HEK293 (cell line): Measurements from ENCODE around the gene LALBA.

Experiments used
- CTCF ChIA-PET: fragments of 350-600 bp; formaldehyde crosslinking; extraction: SDS; loops from one replicate; lab custom pipeline; 2021; ENCODE audit warnings: antibody characterized with exemption; lab: Yijun Ruan, JAX
- POLR2A ChIA-PET: fragments of 300-600 bp; formaldehyde crosslinking; extraction: SDS; loops from one replicate; lab custom pipeline; 2020; ENCODE audit warnings: antibody characterized with exemption, inconsistent platforms; lab: Yijun Ruan, JAX
- H3K27ac ChIP-seq: fragments of 200-500 bp; sonication (Bioruptor generic); 2 replicates; pipeline ENCODE4 v1.5.1; 2014; ENCODE audit warnings: low read depth, low read length, control low read depth, inconsistent platforms; ENCODE audit errors: extremely low read depth
- H3K36me3 ChIP-seq, 2 experiments: fragments of 200-500 bp in 1 of 2; sonication (Bioruptor generic) in 1 of 2; 1 replicate in 1 of 2; 2 replicates in 1 of 2; pipeline ENCODE4 v1.5.1; 2014 to 2017; ENCODE audit warnings: inconsistent platforms in 2 of 2, low read length in 2 of 2; ENCODE audit not compliant: control insufficient read depth in 2 of 2, insufficient read depth in 1 of 2
- H3K4me1 ChIP-seq: fragments of 200-500 bp; sonication (Bioruptor generic); 2 replicates; pipeline ENCODE4 v1.5.1; 2014; ENCODE audit warnings: mild to moderate bottlenecking, low read length, inconsistent platforms; ENCODE audit not compliant: control insufficient read depth, insufficient read depth
- H3K4me3 ChIP-seq: 2 replicates; pipeline ENCODE4 v1.5.1; 2011; ENCODE audit warnings: low read depth, mild to moderate bottlenecking, control low read depth, low read length, moderate library complexity
- H3K9me3 ChIP-seq: fragments of 200-500 bp; sonication (Bioruptor generic); 2 replicates; pipeline ENCODE4 v1.5.1; 2014; ENCODE audit warnings: low read depth, low read length, inconsistent platforms; ENCODE audit not compliant: control insufficient read depth, insufficient read depth
- MYNN ChIP-seq: fragments of 450-650 bp; formaldehyde crosslinking; IDR thresholded peaks from 2 replicates; pipeline ENCODE4 v1.5.1; 2016; ENCODE audit warnings: missing biosample characterization, missing genetic modification characterization, borderline replicate concordance
- ZNF10 ChIP-seq: fragments of 450-650 bp; formaldehyde crosslinking; IDR thresholded peaks from 2 replicates; pipeline ENCODE4 v1.5.1; 2017; ENCODE audit warnings: missing biosample characterization, missing genetic modification characterization
- ZNF146 ChIP-seq: fragments of 450-650 bp; formaldehyde crosslinking; IDR thresholded peaks from 2 replicates; pipeline ENCODE4 v1.5.1; 2016; ENCODE audit warnings: missing biosample characterization, missing genetic modification characterization
- ZNF174 ChIP-seq: fragments of 450-650 bp; formaldehyde crosslinking; IDR thresholded peaks from 2 replicates; pipeline ENCODE4 v1.5.0; 2017; ENCODE audit warnings: missing biosample characterization, mild to moderate bottlenecking, missing genetic modification characterization
- ZNF214 ChIP-seq: fragments of 450-650 bp; formaldehyde crosslinking; IDR thresholded peaks from 2 replicates; pipeline ENCODE4 v1.5.1; 2017; ENCODE audit warnings: missing biosample characterization, mild to moderate bottlenecking, missing genetic modification characterization, borderline replicate concordance
- ZNF221 ChIP-seq: fragments of 450-650 bp; formaldehyde crosslinking; IDR thresholded peaks from 2 replicates; pipeline ENCODE4 v1.5.1; 2017; ENCODE audit warnings: missing biosample characterization, missing genetic modification characterization, borderline replicate concordance
- ZNF24 ChIP-seq: fragments of 450-650 bp; formaldehyde crosslinking; IDR thresholded peaks from 2 replicates; pipeline ENCODE4 v1.5.1; 2016; ENCODE audit warnings: missing biosample characterization, missing genetic modification characterization
- ZNF529 ChIP-seq: fragments of 450-650 bp; formaldehyde crosslinking; IDR thresholded peaks from 2 replicates; pipeline ENCODE4 v1.5.1; 2017; ENCODE audit warnings: missing genetic modification characterization, missing biosample characterization; ENCODE audit not compliant: insufficient replicate concordance
- ZNF654 ChIP-seq: fragments of 450-650 bp; formaldehyde crosslinking; IDR thresholded peaks from 2 replicates; pipeline ENCODE4 v1.5.1; 2016; ENCODE audit warnings: low read depth, missing biosample characterization, missing genetic modification characterization
- ZNF677 ChIP-seq: fragments of 450-650 bp; IDR thresholded peaks from 2 replicates; pipeline ENCODE4 v1.5.0; 2018; ENCODE audit warnings: missing biosample characterization, mild to moderate bottlenecking, missing genetic modification characterization, moderate library complexity
- ZNF747 ChIP-seq: fragments of 450-650 bp; formaldehyde crosslinking; IDR thresholded peaks from 2 replicates; pipeline ENCODE4 v1.5.1; 2016; ENCODE audit warnings: missing biosample characterization, missing genetic modification characterization
- ZSCAN16 ChIP-seq: fragments of 450-650 bp; formaldehyde crosslinking; IDR thresholded peaks from 2 replicates; pipeline ENCODE4 v1.5.1; 2016; ENCODE audit warnings: missing biosample characterization, missing genetic modification characterization
- TF ChIP-seq, protein P1 (sequence below): fragments of 450-650 bp; formaldehyde crosslinking; IDR thresholded peaks from 2 replicates; pipeline ENCODE4 v1.5.1; 2016; ENCODE audit warnings: missing biosample characterization, missing genetic modification characterization, low read depth
- TF ChIP-seq, protein P2 (sequence below): fragments of 450-650 bp; formaldehyde crosslinking; IDR thresholded peaks from 2 replicates; pipeline ENCODE4; 2016; ENCODE audit warnings: missing biosample characterization, missing genetic modification characterization
- TF ChIP-seq, protein P3 (sequence below): fragments of 450-650 bp; formaldehyde crosslinking; IDR thresholded peaks from 2 replicates; pipeline ENCODE4 v1.5.1; 2016; ENCODE audit warnings: missing biosample characterization, missing genetic modification characterization
- TF ChIP-seq, protein P4 (sequence below): fragments of 450-650 bp; formaldehyde crosslinking; optimal IDR thresholded peaks from 2 replicates; pipeline ENCODE3; 2016; ENCODE audit warnings: missing biosample characterization, mild to moderate bottlenecking, missing genetic modification characterization
- TF ChIP-seq, protein P5 (sequence below): fragments of 450-650 bp; formaldehyde crosslinking; IDR thresholded peaks from 2 replicates; pipeline ENCODE4 v1.5.1; 2017; ENCODE audit warnings: missing biosample characterization, missing genetic modification characterization
- TF ChIP-seq, protein P6 (sequence below): fragments of 450-650 bp; formaldehyde crosslinking; IDR thresholded peaks from 2 replicates; pipeline ENCODE4 v1.5.1; 2016; ENCODE audit warnings: missing biosample characterization, missing genetic modification characterization

Gene LALBA

DNA sequence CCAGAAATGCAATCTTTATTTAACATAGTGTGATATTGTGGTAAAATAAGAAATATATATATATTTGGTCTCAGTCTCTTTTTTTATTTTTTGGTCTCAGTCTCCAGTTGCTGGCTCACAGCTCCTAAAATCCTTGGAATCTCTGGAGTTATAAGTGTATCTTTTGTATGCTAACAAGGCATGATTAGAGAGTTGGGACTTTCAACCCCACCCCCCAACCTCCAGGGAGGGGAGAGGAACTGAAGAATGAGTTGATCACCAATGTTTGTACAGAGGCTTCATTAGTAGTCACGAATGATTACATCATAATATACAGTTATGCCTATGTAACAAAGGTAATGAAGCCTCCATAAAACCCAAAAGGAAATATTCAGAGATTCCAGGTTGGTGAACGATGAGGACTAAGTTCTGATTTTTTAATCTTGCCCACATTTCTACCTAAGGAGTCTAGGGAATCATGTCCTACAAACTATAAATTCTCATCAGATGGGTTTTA is 22.8 kb upstream of the LALBA start:
- Histone ChIP-seq H3K9me3 (no peaks in the 10 kb centered on the region), H3K4me1 (no peaks in the 10 kb centered on the region), H3K4me3 (no peak overlapping the region), H3K27ac (no peak overlapping the region), H3K36me3 (no peaks in the 10 kb centered on the region)
- TF ChIP-seq, protein P1, sequence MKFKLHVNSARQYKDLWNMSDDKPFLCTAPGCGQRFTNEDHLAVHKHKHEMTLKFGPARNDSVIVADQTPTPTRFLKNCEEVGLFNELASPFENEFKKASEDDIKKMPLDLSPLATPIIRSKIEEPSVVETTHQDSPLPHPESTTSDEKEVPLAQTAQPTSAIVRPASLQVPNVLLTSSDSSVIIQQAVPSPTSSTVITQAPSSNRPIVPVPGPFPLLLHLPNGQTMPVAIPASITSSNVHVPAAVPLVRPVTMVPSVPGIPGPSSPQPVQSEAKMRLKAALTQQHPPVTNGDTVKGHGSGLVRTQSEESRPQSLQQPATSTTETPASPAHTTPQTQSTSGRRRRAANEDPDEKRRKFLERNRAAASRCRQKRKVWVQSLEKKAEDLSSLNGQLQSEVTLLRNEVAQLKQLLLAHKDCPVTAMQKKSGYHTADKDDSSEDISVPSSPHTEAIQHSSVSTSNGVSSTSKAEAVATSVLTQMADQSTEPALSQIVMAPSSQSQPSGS (tag by site-specific recombination), result peak; percentile 65
- TF ChIP-seq, protein P2, sequence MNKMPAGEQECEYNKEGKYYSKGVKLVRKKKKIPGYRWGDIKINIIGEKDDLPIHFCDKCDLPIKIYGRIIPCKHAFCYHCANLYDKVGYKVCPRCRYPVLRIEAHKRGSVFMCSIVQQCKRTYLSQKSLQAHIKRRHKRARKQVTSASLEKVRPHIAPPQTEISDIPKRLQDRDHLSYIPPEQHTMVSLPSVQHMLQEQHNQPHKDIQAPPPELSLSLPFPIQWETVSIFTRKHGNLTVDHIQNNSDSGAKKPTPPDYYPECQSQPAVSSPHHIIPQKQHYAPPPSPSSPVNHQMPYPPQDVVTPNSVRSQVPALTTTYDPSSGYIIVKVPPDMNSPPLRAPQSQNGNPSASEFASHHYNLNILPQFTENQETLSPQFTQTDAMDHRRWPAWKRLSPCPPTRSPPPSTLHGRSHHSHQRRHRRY, result no peak
- ChIA-PET POLR2A (no interaction called here), CTCF (interaction anchor here (0.6 kb wide), 1 partner anchor 465 kb away, joined by 3 read pairs; no protein-coding TSS in a partner anchor)

DNA sequence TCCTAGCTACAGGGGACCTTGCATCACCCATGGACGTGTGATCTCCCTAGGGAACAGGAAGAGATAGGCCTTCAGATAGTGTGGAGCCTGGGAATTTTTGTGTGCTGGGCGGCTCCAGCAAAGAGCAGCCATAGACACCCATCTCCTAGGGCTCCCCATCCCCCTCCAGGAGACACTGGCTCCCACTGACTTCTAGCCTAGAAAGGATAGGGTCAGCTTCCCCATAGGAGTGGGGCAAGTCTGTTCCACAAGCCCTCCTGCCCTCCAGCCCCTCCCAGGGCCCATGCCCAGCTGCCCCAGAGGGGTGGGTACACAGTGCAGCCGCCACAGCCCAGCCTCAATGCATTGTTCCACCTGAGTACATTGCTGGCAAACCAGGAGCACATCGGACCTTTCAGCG is 16.5 kb upstream of the LALBA start:
- Histone ChIP-seq H3K4me3 (no peak overlapping the region), H3K4me1 (no peaks in the 10 kb centered on the region), H3K9me3 (no peaks in the 10 kb centered on the region), H3K27ac (no peak overlapping the region), H3K36me3 (no peaks in the 10 kb centered on the region)
- TF ChIP-seq, protein P3, sequence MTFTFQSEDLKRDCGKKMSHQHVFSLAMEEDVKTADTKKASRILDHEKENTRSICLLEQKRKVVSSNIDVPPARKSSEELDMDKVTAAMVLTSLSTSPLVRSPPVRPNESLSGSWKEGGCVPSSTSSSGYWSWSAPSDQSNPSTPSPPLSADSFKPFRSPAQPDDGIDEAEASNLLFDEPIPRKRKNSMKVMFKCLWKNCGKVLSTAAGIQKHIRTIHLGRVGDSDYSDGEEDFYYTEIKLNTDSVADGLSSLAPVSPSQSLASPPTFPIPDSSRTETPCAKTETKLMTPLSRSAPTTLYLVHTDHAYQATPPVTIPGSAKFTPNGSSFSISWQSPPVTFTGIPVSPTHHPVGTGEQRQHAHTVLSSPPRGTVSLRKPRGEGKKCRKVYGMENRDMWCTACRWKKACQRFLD, result no peak
- ChIA-PET POLR2A (no interaction called here), CTCF (interaction anchor here (1.0 kb wide), 1 partner anchor 16 kb away, joined by 4 read pairs; the partner anchor contains the start of gene LALBA)

DNA sequence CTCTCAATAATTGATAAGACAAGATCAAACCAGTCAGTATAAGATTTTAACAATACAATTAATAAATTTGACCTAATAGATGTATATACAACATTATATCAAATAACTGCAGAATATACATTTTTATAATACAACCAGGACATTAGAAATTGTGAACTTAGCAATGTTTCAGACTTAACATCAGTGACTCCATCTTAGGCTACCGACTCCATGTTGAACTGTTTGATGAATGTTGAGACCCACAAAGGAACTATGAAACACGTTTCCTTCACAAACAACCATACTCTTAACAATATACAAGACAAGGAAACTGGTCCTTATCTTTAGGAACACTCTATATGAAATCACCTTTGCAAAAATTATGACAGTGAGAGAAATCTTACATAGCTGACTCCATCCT is 13.9 kb upstream of the LALBA start:
- CTCF ChIA-PET, result interaction anchor here (1.4 kb wide), 1 partner anchor 35 kb away, joined by 3 read pairs; no protein-coding TSS in a partner anchor
- Histone ChIP-seq H3K4me3 (no peak overlapping the region), H3K4me1 (no peaks in the 10 kb centered on the region), H3K9me3 (no peaks in the 10 kb centered on the region)
- TF ChIP-seq, protein P4, sequence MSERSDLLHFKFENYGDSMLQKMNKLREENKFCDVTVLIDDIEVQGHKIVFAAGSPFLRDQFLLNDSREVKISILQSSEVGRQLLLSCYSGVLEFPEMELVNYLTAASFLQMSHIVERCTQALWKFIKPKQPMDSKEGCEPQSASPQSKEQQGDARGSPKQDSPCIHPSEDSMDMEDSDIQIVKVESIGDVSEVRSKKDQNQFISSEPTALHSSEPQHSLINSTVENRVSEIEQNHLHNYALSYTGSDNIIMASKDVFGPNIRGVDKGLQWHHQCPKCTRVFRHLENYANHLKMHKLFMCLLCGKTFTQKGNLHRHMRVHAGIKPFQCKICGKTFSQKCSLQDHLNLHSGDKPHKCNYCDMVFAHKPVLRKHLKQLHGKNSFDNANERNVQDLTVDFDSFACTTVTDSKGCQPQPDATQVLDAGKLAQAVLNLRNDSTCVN (tag by site-specific recombination), result no peak
- TF ChIP-seq ZNF747 (tag by site-specific recombination), result no peak
- no peak for TF ChIP-seq MYNN (tag by site-specific recombination)
- TF ChIP-seq ZNF221 (tag by site-specific recombination), result no peak
- TF ChIP-seq ZNF146, result no peak
- TF ChIP-seq ZNF174 (tag by site-specific recombination), result no peak
- no peak for TF ChIP-seq ZNF10
- TF ChIP-seq, protein P5, sequence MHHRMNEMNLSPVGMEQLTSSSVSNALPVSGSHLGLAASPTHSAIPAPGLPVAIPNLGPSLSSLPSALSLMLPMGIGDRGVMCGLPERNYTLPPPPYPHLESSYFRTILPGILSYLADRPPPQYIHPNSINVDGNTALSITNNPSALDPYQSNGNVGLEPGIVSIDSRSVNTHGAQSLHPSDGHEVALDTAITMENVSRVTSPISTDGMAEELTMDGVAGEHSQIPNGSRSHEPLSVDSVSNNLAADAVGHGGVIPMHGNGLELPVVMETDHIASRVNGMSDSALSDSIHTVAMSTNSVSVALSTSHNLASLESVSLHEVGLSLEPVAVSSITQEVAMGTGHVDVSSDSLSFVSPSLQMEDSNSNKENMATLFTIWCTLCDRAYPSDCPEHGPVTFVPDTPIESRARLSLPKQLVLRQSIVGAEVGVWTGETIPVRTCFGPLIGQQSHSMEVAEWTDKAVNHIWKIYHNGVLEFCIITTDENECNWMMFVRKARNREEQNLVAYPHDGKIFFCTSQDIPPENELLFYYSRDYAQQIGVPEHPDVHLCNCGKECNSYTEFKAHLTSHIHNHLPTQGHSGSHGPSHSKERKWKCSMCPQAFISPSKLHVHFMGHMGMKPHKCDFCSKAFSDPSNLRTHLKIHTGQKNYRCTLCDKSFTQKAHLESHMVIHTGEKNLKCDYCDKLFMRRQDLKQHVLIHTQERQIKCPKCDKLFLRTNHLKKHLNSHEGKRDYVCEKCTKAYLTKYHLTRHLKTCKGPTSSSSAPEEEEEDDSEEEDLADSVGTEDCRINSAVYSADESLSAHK (tag by site-specific recombination), result no peak
- no peak for TF ChIP-seq ZNF677 (tag by site-specific recombination)
- TF ChIP-seq, protein P6, sequence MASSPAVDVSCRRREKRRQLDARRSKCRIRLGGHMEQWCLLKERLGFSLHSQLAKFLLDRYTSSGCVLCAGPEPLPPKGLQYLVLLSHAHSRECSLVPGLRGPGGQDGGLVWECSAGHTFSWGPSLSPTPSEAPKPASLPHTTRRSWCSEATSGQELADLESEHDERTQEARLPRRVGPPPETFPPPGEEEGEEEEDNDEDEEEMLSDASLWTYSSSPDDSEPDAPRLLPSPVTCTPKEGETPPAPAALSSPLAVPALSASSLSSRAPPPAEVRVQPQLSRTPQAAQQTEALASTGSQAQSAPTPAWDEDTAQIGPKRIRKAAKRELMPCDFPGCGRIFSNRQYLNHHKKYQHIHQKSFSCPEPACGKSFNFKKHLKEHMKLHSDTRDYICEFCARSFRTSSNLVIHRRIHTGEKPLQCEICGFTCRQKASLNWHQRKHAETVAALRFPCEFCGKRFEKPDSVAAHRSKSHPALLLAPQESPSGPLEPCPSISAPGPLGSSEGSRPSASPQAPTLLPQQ (tag by site-specific recombination), result no peak
- TF ChIP-seq ZNF214 (tag by site-specific recombination), result no peak
- TF ChIP-seq ZNF654 (tag by site-specific recombination), result no peak
- no peak for TF ChIP-seq ZNF529 (tag by site-specific recombination)
- TF ChIP-seq ZNF24 (tag by site-specific recombination), result no peak
- TF ChIP-seq ZSCAN16, result no peak
- TF ChIP-seq, all 188 proteins: peak for 0
- Histone ChIP-seq H3K27ac (no peak overlapping the region), H3K36me3 (no peaks in the 10 kb centered on the region)
- POLR2A ChIA-PET, result no interaction called here
